Fibroblast of the aortic adventitia (primary cell): ENCODE data around the gene FTCD. TPM values are rescaled to one million over a fixed set of nuclear protein-coding genes. Genes with fewer than 3 reads are reported as not detected.

Experiments
- DNase-seq: peaks from one replicate; pipeline ENCODE4 v3.0.0-alpha.2; 2010; ENCODE audit warnings: low read depth
- H3K4me3 ChIP-seq: 2 replicates; pipeline ENCODE4 v1.5.1; 2011; ENCODE audit warnings: low read depth, mild to moderate bottlenecking, control low read depth, low read length, moderate library complexity
- CTCF ChIP-seq: IDR thresholded peaks from 2 replicates; pipeline ENCODE4 v1.5.1; 2011; ENCODE audit warnings: mild to moderate bottlenecking, low read length, control low read depth, inconsistent platforms; ENCODE audit not compliant: insufficient read depth
- total RNA-seq: library from RNA; depleted of rRNA; stranded (reverse); fragments of >200 nt; gene quantifications from 2 replicates; pipeline ENCODE4 v1.2.3, GENCODE V29; 2012; ENCODE audit warnings: low replicate concordance

Gene FTCD
- total RNA-seq, 1 donor: 0.27 TPM

- H3K4me3 ChIP-seq: no peak overlapping the region
- TF ChIP-seq CTCF: no peak
- no peak for DNase-seq
Measured at GRCh38 chr21:46196733-46197132, 41.4 kb upstream of the FTCD start.

- no peak for TF ChIP-seq CTCF
- DNase-seq: no peak
- H3K4me3 ChIP-seq: no peak overlapping the region
Measured at GRCh38 chr21:46195595-46196195, 40.3 kb upstream of the FTCD start.

GRCh38 chr21:46194374-46195334 is 39.3 kb upstream of the FTCD start:
- no peak for TF ChIP-seq CTCF
- H3K4me3 ChIP-seq: no peak overlapping the region
- no peak for DNase-seq

GRCh38 chr21:46193829-46194373 is 38.5 kb upstream of the FTCD start:
- no peak for DNase-seq
- TF ChIP-seq CTCF: no peak
- no peak overlapping the region for H3K4me3 ChIP-seq

- no peak for TF ChIP-seq CTCF
- DNase-seq: no peak
- no peak overlapping the region for H3K4me3 ChIP-seq
Measured at GRCh38 chr21:46191686-46192575, 36.6 kb upstream of the FTCD start.

- no peak for TF ChIP-seq CTCF
- H3K4me3 ChIP-seq: no peak overlapping the region
- peak; percentile 81 for DNase-seq
Measured at GRCh38 chr21:46191257-46191685, 35.9 kb upstream of the FTCD start.
